ENCODE data around the gene AFF1.
"Not testable (repeated sequence)": the region's sequence is repeated elsewhere in the genome, so short reads cannot be mapped to it uniquely, and the experiment has no call there.

AFF1 gene

GRCh38 chr4:87073199-87074120 lies 138.6 kb downstream of the AFF1 start:
- DNase-seq (ENCODE audit: insufficient read length, low spot score): peak; percentile 26
- FAIRE-seq: peak; percentile 97

- FAIRE-seq: no peak
- DNase-seq (ENCODE audit: insufficient read length, low spot score): no peak
Measured at GRCh38 chr4:87074121-87074488, 139.3 kb downstream of the AFF1 start.

GRCh38 chr4:87075876-87076275 lies 141.1 kb downstream of the AFF1 start:
- FAIRE-seq (no peak), DNase-seq (ENCODE audit: insufficient read length, low spot score) (no peak)

- DNase-seq (ENCODE audit: insufficient read length, low spot score) (no peak), FAIRE-seq (peak; percentile 53)
Measured at GRCh38 chr4:87076690-87077358, 142.0 kb downstream of the AFF1 start.

GRCh38 chr4:87077914-87078585 lies 143.2 kb downstream of the AFF1 start:
- FAIRE-seq (no peak), DNase-seq (ENCODE audit: insufficient read length, low spot score) (no peak)

GRCh38 chr4:87078987-87079486 lies 144.2 kb downstream of the AFF1 start:
- FAIRE-seq (no peak), DNase-seq (ENCODE audit: insufficient read length, low spot score) (no peak)

GRCh38 chr4:87079967-87080366 lies 145.2 kb downstream of the AFF1 start:
- FAIRE-seq (peak; percentile 61), DNase-seq (ENCODE audit: insufficient read length, low spot score) (no peak)

GRCh38 chr4:87080462-87080861 lies 145.7 kb downstream of the AFF1 start:
- FAIRE-seq (no peak), DNase-seq (ENCODE audit: insufficient read length, low spot score) (no peak)

GRCh38 chr4:87081826-87082225 lies 147.0 kb downstream of the AFF1 start:
- no peak for DNase-seq (ENCODE audit: insufficient read length, low spot score)
- FAIRE-seq: no peak

- not testable (repeated sequence) for DNase-seq (ENCODE audit: insufficient read length, low spot score); FAIRE-seq
Measured at GRCh38 chr4:87085732-87086131, 150.9 kb downstream of the AFF1 start.

- FAIRE-seq: no peak
- DNase-seq (ENCODE audit: insufficient read length, low spot score): no peak
Measured at GRCh38 chr4:87086143-87086805, 151.5 kb downstream of the AFF1 start.

- DNase-seq (ENCODE audit: insufficient read length, low spot score) (no peak), FAIRE-seq (no peak)
Measured at GRCh38 chr4:87087015-87087414, 152.2 kb downstream of the AFF1 start.

GRCh38 chr4:87087420-87087819 lies 152.6 kb downstream of the AFF1 start:
- FAIRE-seq: no peak

GRCh38 chr4:87088186-87088585 lies 153.4 kb downstream of the AFF1 start:
- DNase-seq (ENCODE audit: insufficient read length, low spot score) (no peak), FAIRE-seq (no peak)

More at GRCh38 chr4:87087420-87087819, 152.6 kb downstream of the AFF1 start:
- DNase-seq (ENCODE audit: insufficient read length, low spot score): no peak

- FAIRE-seq (no peak), DNase-seq (ENCODE audit: insufficient read length, low spot score) (no peak)
Measured at GRCh38 chr4:87089368-87089767, 154.6 kb downstream of the AFF1 start.

GRCh38 chr4:87090305-87090704 lies 155.5 kb downstream of the AFF1 start:
- FAIRE-seq (no peak), DNase-seq (ENCODE audit: insufficient read length, low spot score) (no peak)

- FAIRE-seq (peak; percentile 31), DNase-seq (ENCODE audit: insufficient read length, low spot score) (no peak)
Measured at GRCh38 chr4:87092389-87093141, 157.8 kb downstream of the AFF1 start.

GRCh38 chr4:87093443-87094123 lies 158.8 kb downstream of the AFF1 start:
- peak; percentile 91 for FAIRE-seq
- peak; percentile 32 for DNase-seq (ENCODE audit: insufficient read length, low spot score)

- no peak for FAIRE-seq
- no peak for DNase-seq (ENCODE audit: insufficient read length, low spot score)
Measured at GRCh38 chr4:87097075-87097474, 162.3 kb downstream of the AFF1 start.

All from GM19239 (cell line).